HG03060 (cell line): ENCODE results near the gene NCAPD2.
"Not testable (repeated sequence)": the region's sequence is repeated elsewhere in the genome, so short reads cannot be mapped to it uniquely, and the experiment has no call there.

Source experiments
- ATAC-seq: cut with Tn5 transposase; IDR thresholded peaks from one replicate; pipeline ENCODE4 v1.9.1; 2021; ENCODE audit warnings: low read depth, moderate number of reproducible peaks; ENCODE audit not compliant: unreplicated experiment

The NCAPD2 gene

DNA sequence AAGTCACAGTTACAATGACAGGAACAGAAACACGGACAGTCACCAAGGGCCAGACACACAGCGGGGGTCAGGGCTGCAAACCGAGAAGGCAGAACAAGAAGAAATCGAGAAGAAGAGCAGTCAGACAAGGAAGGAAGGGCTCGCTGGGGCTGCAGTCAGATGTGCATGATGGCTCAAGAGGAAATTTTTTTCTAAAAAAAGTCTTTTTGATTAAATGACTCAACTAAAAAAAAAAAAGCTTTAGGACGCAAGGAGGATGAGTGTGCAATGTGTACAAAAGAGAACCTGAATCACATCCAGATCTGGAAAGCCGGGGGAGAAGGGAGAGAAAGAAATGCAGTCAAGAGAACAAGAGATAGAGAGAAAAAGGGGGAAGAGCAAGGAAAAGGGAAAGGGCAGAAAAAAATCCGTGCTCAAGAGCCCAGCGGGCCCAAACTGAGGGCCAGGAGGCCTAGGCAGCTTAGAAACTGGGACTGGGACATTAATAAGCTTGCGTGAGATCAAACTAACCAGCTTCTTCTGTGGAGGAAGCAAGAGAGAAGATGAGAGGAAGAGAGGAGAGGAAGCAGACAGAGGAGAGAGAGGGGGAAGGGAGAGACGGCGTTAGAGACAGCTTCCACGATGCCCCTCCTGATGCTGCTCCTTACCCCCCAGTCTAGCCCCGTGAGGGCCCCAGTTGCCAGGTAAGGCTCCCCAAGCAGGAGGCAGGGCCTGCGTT is 55.2 kb downstream of the NCAPD2 start:
- ATAC-seq: no peak

- no peak for ATAC-seq
These were observed 55.8 kb downstream of the NCAPD2 start for GRCh38 chr12:6549684-6550151.

GRCh38 chr12:6550294-6551062 is 56.6 kb downstream of the NCAPD2 start:
- no peak for ATAC-seq

GRCh38 chr12:6551063-6551461 is 57.2 kb downstream of the NCAPD2 start:
- ATAC-seq: no peak

DNA sequence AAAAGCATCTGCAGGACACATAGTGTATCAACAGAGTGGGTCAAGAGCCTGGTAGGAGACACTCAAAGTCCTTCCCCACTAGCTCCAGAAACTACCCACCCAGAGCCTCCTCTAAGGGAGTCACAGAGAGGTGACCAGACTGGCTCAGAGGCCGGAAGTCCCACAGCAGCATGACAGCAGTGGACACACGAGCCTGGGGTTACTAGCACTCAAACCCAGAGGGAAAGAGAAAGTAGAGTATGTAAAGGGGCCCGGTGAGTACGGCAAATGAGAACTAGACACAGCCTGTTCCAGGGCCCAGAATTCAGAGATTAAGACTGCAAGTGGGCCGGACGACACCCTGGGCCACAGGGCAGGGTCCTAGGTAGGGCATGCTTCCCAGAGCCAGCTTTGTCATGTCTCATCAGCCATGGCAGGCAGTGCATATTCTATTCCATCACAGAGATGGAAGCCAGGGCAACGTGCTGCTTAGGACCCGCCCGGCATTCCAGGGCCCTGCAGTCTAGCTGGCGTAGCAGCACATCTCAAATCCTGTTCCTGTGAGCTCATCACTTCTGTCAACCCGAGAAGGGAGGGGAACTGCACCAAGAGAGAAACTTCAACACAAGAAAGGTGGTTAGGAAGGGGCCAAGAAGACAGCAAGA is 57.7 kb downstream of the NCAPD2 start:
- ATAC-seq: no peak

DNA sequence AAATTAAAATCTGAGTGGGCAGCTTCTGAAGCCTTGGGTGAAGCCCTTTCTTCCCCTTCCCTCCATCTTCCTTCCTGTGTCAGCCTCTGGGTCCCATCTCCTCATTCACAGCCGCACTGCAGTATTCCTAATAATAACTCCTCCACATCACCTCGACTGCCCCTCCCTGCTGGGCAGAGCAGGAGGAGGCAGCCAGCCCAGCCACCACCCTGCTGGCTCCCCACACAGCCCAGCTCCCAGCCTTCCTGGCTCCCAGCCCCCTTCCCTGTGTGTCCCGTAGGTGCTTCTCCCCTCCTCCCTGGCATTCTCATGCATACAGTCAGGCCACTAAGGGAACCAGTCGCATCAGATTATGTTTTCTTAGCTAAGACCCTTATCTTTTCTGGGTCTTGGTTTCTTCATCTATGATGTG is 58.2 kb downstream of the NCAPD2 start:
- no peak for ATAC-seq

GRCh38 chr12:6553051-6553868 is 59.4 kb downstream of the NCAPD2 start:
- ATAC-seq: no peak

DNA sequence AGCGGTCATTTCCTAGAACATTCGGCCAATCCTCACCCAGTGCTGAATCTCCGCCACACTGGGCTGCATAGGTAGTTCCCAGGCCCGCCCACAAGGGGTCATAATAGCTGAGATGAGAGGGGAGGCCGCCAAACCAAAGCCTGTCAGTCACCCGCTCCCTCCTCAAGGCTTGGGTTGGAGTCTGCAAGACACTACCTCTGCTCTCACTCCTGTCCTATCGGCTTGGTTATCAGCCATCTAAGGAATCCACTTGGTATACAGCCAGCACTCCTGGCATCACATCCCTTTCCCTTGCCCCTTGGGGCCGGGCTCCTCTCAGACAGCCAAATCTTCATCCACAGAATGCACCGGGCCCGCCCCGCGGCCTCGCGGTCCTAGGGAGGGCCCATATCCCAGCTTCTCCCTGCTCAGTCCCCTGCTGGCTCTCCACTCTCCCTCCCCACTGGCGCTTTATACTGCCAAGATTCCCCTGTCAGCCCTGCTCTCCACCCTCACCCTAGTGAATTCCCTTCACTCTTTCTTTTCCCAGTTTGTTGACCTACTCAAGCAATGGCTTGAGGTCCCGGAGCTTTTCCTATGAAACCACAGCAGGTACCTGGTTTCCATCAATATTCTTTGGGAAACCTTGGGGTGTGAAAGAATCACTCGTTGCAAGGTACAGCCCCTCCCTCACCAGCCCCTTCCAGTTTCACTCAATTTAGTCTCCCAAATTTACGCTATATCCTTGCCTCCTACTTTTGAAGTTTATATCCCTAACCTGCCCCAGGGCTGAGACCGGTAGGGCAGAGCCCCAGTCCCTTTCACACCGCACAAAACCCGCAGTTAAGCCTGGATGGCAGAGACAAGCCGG is 60.5 kb downstream of the NCAPD2 start:
- peak; percentile 37 for ATAC-seq

DNA sequence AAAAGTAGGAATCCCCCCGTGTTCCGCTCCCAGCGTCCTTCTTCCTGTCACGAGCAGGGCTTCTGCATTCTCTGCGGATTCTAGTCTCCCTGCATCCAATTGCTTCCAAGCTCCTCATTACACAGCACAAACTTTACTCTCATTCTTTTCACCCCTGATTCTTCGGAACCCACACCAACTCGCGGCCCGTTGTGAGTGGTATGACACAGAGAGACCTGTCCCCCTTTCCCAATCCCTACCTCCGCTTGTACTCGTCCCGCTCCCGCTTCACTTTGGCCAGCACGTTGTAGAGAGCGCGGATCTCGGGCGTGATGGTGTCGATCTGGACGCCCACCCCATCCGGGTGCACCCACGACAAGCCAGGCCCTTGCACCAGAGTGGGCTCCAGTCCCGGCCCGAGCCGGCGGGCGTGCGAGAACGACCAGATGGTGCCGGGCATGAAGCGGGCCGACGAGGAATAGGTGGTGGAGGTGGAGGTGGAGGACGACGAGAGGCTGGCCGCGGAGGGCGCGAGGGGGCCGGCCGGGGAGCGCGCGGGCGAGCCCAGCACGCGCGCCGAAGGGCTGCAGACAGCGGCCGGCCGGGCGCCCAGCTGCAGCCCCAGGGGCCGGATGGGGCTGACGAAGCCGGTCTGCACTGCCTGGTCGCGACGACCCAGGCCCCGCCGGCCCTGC is 61.3 kb downstream of the NCAPD2 start:
- no peak for ATAC-seq

- not testable (repeated sequence) for ATAC-seq
These were observed 62.6 kb downstream of the NCAPD2 start for GRCh38 chr12:6556496-6556817.

GRCh38 chr12:6556857-6557256 is 63.0 kb downstream of the NCAPD2 start:
- ATAC-seq: no peak

- ATAC-seq: not testable (repeated sequence)
These were observed 64.3 kb downstream of the NCAPD2 start for GRCh38 chr12:6558014-6558760.

- ATAC-seq: no peak
These were observed 65.6 kb downstream of the NCAPD2 start for GRCh38 chr12:6559500-6559899.

DNA sequence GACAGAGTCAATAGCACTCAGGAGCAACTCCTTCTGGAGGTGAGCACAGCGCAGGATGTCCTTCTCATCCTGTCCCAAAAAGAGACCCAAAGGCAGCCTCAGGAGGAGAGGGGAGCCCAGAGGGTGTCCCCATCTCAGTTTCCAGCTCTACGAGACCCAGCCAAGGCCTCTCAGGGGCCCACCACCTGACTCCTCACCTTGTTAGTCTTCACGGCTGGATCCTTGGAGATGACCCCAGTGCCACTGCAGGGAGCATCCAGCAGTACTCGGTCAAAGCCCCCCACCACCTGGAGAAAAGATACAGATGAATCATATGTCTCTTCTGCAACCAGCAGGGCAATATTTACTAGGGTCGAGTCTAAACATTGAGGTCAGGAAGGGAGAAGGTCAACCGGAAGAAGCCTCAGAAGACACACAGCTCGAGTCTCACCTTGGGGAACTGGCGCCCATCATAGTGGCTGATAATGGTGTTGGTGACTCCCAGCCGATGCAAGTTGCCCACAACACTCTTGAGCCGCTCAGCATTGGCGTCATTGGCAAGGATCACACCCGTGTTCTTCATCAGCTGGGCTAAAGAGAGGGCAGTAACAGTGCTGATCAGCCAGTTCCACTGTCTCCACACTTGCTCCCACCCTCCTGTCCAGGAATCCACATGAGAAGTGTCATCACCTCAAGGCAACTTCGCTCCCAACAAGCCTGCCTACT is 66.8 kb downstream of the NCAPD2 start:
- ATAC-seq: no peak

DNA sequence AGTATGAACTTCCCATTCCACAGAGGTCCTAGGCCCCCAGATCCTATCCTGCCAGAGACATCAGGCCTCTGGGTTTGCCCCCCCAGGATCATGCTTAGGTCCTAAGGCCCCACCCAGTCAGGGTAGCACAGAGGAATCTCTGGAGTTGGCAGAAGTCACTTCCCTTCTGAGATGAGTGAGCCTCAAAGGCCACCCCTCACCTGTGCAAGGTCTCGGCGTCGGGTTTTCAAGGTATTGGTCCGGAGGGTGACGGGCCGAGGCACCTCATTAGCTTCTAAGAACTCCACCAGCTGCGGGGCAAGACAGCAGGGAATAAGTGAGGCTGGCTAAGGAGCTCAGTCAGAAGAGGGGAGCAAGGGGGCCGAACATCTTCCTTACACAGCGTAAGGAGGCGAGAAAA is 69.0 kb downstream of the NCAPD2 start:
- no peak for ATAC-seq

GRCh38 chr12:6563448-6564050 is 69.6 kb downstream of the NCAPD2 start:
- no peak for ATAC-seq

DNA sequence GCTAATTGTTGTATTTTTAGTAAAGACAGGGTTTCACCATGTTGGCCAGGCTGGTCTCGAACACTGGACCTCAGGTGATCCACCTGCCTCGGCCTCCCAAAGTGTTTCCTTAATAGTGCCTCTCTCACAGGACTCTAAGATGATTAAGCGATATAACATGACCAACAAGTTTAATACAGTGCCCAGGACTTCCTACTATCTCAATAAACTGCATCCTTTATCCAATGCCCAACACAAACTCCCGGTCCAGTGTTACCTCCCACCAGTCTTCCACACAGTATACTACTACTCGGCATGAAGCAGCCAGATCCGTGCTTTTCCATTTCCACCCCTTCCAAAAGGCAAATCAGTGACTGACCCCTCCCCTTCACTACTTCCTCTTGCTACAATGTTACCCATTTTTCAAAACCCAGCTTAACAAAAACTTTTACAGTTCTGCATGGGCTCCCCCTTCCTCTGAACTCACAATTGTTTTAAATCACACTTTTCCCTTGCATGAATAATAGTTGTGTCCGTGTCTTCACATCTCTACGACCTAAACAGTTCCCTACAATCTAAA is 73.3 kb downstream of the NCAPD2 start:
- no peak for ATAC-seq
